NCI-H226 (cell line): Measurements from ENCODE around the gene IBA57.

Experiments
- DNase-seq: peaks from one replicate; pipeline ENCODE4 v3.0.0-alpha.2; 2015

Gene IBA57

DNA sequence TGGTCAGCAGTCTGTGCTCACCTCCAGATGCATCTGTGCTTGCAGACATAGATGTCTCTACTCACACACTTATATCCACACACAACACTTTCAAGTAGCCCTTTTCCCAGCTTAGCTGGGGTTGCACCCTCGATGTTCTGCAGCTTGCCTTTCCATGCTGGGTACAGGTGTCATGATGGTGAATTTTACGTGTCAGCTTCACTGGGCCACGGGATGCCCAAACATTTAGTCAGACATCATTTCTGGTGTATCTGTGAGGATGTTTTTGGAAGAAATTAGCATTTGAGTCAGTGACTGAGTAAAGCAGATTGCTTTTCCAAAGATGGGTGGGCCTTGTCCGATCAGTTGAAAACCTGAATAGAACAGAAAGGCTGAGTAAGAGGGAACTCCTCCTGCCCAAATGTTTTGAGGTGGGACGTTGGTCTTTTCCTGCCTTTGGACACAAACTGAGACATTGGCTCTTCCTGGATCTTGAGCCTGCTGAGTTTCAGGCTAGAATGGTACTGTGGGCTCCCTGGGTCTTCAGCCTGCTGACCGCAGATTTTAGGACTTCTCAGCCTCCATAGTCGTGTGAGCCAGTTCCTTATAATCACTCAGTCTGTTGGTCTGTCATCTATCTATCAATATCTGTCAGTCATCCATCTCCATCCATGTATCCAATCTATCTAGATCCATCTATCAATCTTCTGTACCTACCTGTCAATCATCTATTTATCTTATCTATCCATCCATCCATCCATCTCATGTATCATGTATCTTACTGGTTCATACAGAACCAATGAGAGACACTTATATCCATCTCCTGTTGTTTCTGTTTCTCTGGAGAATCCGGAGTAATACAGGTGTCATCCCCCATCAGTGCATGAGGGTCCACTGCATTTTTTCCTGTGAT, 29.6 kb downstream of the IBA57 start:
- DNase-seq, result no peak

DNA sequence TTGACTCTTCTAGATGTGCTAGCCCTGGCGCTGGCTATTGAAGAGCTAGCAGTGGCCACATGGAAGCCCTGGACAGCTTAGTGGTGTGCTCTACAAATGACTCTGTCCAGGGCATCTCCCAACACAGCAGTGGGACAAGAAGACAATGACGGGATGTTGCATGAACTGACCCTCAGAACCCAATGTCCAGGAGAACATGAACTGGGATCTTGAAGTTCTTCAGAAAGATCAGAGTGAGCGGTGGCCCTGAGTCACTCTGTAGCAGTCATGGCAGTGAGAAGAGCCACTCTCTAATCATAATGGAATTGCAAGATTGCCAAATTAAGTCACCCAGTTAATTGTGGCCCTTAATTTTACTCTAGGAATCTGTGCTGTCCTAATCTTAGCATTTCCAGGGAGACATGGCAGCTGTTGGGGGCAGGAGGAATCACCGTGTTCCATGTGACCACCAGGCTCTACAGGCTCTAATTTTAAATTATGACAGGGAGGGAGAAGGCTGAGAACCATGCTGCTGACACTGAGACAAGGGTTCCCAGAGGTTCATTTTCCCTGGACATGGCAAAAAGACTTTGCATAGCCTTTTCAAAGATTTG, 32.0 kb downstream of the IBA57 start:
- no peak for DNase-seq

DNA sequence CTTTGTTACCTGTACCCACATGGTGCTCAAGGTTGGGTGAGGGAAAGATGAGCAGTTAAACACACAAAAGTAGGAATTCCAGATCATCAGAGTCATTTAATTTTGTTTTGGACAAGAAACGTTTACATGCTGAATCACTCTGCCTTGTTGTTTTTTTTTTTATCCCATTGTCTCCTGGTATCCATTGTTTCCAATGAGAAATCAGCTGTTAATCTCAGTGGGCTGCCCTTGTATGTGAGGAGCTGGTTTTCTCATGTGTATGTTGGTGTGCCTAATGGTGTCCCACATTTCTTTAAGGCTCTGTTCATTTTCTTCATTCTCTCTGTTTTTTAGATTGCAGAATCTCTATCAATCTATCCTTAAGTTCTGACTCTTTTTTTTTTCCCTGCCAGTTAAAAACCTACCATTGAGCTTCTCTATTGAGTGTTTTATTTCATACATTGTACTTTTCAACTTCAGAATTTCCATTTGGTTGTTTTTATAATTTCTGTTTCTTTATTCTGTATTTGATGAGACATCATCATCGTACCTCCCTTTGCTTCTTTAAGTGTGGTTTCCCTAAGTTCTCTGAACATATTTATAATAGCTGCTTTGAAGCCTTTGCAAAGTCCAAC, 33.5 kb downstream of the IBA57 start:
- DNase-seq, result peak; percentile 9

DNA sequence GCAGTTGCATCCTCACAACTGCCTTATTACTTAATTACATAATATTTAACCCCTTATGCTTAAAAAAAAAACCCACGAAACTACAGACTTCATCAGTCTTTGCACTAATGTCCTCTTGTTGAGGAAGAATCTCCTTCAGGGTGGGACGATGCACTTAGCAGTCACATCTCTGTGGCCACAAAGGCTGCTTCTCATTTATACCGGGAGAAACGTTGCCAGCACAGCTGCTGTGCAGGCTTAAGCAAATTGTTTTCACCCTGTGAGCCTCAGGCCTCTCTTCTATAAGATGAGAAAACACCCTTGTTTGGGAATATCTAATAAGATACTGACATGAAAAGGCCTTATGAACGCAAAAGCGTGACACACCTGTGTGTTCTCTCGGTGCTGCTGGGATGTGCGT, 39.4 kb downstream of the IBA57 start:
- no peak for DNase-seq

DNA sequence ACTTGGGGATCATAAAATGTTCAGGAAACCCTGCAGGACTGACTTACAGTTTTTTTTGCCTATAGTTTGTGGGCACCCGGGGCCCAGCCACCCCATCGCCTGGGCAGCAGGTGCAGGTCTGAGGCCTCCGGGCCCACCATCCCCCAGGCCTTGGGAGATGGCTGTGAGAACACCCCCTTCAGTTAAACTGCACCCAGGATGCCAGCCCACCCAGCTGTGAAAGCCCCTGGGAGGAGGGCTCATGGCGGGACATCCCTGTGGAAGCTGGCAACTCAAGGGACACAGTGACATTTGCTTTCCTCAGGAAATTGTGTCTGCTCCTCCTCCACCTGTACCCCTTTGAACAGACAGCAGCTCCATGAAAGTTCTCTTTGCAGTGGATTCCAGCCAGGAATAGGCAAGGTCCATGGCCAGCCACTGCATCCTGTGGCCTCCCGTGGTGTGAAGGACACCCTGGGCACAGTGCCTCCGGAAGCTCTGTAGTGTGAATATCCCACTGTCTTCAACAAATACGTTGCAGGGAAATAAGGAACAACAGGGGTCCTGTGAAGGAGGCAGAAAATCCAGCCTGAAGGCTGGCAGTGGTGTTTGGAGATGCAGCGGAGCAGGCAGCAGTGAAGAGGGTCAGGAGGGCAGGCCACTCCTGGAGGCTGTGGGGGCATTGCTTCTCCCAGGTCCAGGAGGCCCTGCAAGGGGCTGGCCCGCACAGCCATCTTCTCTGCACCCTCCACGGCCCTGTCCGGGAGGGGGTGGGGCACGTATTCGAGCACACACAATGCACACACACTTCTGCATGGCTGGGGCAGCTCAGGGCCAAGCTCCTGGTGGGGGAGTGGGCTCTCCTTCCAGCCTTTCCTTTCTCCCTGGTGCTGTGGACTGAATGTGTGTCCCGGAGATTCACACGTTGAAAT, 40.2 kb downstream of the IBA57 start:
- no peak for DNase-seq

DNA sequence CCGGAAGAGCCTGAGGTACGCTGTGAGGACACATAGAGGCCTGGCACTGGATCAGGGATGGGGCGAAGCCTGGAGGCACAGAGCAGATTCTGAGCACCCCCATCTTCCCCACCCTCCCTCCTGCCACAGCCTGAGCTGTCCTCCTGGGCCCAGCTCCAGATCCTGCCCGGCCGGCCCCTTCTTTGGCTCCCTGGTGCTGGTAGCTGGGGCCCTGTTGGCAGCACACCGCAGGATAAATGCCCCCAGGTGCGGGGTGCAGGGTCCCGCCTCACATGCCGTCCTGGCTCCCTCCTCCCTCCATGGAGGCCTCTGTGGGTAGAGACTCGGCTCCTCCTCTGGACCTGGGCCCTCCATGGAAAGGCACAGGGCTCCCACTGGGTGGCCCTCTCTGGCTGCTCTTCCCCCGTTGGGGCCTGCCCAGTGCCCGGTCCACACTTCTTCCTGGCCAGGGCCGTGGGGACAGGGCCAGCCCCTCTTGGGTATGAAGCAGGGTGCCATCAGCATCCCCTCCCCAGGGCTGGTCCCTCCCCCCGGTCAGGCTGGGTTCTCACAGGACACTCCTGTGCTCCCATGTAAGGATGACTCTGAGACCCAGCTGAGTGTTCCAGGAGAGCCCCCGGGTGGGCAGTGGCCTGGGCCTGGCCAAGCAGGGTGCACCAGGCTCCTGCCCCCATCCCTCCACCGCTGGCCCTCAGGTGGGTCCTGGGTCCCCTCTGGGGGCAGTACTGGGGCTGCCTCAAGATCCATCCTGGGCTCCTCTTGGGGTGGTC, 41.2 kb downstream of the IBA57 start:
- no peak for DNase-seq

DNA sequence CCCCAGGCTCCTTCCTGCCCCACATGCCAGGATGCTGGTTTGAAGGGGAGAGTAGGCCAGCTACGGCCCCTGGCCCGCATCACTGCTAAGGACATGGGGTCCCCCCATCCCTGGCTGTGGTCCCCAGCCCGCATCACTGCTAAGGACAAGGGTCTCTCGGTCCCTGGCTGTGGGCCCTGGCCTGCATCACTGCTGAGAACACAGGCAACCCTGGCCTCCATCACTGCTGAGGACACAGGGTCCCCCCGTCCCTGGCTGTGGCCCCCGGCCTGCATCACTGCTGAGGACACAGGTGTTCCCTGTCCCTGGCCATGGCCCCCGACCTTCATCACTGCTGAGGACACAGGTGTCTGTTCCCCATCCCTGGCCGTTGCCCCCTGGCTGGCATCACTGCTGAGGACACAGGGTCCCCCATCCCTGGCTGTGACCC, 41.8 kb downstream of the IBA57 start:
- DNase-seq, result no peak

DNA sequence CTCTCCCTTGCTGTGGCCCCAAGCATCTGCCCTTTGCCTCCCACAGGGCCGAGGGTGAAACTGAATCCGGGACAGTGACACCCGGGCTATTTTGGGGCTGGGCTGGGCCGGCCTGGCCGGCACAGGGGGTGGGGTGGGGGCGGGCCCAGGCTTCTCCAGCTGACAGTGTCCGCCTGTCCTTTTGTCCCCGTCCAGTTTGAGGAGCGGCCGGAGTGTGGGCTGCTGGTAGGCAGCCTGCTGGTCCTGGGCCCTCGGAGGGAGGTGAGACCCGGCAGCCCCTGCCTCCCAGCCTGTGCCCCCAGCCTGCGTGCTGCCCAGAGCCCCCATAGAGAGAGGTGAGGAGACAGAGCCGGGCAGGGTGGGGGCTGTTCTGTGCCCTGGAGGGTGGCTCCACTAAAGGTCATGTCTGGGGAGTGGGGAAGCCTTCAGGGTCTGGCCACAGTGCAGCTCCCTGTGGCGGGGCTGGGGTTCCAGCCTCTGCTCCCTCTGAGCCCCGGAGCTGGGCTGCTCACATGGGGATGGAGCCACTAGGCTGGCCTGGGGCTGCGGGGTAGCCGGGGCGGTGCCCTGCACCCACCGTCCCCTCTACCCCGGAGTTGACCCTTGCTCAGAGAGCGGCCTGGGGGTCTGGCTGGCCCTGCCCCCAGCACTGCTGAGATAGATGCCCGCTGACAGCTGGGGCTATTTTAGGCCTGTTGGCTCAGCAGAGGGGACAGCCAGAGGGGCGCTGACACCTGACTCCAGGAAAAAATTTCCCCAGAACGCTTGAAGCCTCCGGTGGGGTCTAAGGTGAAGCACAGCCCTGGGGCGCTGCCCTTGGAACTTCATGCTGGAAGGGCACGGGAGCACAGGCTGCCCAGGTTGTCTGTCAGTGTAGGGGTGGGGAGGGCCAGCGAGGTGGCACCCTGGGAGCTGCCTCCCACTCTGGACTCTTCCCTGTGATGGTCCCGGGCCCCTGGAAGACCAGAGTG, 42.5 kb downstream of the IBA57 start, which contains the start of gene OBSCN:
Gene OBSCN (plus strand): TSS at position 194 of the 971 bp plus-strand sequence. CDS start 3,740 bp downstream, outside the sequence.
- no peak for DNase-seq

DNA sequence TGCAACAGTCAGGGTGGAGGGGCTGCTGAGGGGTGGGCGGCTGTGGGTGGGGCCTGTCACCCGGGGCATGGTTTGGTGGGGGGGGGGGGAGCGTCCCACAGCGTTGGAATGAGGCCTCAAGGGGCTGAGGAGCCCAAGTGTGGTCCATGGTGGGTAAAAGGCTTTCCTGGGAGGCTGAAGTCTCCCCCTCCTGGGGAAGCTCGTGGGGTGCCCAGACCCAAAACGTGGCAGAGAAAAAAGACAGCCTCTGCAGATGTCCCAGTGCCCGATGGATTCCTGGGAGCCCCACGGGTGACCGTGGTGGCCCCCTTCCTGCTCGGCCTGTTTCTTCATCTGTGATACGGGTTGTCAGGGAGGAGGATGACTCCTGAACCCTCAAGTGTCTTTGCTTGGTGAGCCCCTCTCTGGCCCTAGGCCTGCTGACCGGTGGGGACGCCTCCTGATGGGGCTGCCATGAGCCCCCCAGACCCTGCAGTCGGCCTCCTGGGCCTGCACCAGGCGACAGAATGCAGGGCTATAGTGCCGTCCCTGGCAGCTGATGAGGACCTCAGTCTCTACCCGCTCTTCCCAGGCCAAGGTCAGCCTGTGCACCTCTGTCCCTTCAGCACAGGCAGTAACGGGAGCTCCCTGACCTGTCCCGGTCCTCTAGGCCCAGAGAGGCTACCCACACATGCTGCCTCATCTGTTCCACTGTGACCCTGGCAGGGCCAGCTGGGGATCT, 43.4 kb downstream of the IBA57 start:
- DNase-seq, result no peak

DNA sequence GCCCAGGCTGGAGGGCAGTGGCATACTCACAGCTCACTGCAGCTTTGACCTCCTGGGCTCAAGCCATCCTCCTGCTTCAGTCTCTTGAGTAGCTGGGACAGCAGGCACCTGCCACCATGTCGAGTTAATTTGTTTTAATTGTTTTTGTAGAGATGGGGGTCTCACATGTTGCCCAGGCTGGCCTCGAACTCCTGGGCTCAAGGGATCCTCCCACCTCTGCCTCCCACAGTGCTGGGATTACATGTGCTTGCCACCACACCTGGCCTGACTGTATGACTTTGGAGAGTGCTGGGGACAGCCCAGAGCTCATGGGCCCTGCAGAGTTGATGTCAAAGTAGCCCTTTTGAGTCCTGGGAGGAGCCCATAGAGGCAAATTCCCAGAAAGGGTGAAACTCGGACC, 44.1 kb downstream of the IBA57 start:
- no peak for DNase-seq

DNA sequence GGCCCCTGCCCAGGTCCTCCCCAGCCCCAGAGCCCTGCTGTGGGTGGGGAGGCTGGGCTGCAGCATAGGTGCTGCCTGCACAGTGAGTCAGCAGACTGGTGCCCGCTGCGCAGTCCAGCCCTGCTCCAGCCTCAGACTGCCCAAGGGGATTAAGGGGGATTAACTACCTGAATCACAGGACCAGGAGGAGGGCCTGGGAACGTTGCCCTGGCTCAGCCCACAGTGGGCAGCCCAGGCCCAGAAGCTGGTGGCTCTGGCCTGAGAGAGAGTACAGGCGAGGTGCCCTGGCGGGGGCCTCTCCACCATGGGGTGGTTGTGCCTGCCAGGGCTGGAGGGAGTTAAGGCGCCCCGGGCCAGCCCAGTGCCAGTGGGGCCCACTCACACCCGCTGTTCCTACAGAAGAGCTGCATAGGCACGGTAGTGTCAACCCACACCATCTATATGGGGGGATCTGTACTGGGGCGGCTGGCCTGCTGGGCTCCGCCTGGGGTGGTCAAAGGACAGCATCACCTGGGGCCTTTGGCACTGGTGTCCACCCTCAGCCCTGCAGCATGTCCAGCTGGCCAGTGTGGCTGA, 44.6 kb downstream of the IBA57 start:
- DNase-seq, result peak; percentile 60

DNA sequence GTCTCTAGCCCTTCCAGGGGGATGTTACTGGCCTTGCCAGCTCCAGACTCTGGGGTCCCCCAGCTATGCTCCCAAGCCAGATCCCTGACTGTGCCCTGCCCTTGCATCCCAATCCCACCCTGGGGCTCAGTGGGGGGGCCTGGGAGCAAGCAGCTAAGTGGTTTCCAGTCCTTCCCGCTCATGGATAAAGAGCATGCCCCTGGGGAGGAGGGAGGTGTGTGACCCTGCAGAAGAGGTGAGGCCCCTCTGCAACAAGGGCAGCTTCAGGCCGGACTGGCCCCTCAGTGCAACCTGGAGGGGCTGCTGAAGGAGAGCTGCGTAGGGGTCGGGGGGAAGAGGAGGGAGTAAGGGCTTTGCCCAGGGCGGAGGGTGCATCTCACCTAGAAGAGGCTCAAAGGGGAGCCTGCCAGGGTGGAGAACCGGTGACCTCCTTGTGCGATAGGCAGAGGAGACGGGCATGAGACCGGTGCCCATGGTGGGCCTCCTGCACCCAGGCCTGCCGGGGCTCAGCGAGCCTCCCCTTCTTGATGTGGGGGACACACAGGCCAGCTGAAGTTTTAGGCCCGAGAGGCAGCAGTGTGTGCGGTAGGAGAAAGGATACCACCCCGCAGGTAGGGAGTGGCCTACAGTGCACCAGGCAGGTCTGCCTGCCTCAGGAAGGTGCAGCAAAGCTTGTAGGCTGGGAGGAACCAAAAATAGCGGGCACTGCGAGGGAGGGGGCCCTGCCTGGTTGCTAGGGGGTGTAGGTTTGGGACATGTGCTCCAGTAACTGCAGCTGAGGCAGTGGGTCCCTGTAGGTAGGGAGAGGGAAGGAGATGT, 45.3 kb downstream of the IBA57 start:
- DNase-seq, result no peak

DNA sequence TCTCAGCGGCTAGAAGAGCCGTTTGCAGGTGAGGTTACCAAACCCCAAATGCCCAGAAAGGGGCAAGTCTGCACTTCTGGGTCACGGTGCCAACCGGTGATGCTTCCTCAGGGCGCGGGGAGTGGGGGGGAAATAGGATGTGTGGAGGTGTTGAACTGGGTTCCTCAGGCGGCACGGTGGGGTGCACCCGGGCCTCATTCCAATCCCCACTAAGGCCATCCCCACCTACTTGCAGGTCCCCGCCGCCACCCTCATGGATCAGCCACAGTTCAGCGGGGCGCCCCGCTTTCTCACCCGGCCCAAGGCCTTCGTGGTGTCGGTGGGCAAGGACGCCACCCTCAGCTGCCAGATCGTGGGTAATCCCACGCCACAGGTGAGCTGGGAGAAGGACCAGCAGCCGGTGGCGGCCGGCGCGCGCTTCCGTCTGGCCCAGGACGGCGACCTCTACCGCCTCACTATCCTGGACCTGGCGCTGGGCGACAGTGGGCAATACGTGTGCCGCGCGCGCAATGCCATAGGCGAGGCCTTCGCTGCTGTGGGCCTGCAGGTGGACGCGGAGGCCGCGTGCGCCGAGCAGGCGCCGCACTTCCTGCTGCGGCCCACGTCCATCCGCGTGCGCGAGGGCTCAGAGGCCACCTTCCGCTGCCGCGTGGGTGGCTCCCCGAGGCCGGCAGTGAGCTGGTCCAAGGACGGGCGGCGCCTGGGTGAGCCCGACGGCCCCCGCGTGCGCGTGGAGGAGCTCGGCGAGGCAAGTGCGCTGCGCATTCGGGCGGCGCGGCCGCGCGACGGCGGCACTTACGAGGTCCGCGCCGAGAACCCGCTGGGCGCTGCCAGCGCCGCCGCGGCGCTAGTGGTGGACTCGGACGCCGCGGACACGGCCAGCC, 46.2 kb downstream of the IBA57 start:
- DNase-seq, result no peak

DNA sequence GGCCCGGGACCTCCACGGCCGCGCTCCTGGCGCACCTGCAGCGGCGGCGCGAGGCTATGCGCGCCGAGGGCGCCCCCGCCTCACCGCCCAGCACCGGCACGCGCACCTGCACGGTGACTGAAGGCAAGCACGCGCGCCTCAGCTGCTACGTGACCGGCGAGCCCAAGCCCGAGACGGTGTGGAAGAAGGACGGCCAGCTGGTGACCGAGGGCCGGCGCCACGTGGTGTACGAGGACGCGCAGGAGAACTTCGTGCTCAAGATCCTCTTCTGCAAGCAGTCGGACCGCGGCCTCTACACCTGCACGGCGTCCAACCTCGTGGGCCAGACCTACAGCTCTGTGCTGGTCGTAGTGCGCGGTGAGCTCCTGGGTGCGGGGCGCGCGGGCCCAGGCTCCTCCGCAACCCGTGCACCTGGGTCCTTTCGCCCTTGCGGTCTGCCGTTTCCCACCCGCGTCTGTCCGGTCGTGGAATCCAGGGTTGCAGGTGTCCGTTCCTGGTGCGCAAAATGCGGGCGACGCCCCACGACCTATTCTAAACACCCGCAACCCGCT, 46.9 kb downstream of the IBA57 start:
- no peak for DNase-seq

DNA sequence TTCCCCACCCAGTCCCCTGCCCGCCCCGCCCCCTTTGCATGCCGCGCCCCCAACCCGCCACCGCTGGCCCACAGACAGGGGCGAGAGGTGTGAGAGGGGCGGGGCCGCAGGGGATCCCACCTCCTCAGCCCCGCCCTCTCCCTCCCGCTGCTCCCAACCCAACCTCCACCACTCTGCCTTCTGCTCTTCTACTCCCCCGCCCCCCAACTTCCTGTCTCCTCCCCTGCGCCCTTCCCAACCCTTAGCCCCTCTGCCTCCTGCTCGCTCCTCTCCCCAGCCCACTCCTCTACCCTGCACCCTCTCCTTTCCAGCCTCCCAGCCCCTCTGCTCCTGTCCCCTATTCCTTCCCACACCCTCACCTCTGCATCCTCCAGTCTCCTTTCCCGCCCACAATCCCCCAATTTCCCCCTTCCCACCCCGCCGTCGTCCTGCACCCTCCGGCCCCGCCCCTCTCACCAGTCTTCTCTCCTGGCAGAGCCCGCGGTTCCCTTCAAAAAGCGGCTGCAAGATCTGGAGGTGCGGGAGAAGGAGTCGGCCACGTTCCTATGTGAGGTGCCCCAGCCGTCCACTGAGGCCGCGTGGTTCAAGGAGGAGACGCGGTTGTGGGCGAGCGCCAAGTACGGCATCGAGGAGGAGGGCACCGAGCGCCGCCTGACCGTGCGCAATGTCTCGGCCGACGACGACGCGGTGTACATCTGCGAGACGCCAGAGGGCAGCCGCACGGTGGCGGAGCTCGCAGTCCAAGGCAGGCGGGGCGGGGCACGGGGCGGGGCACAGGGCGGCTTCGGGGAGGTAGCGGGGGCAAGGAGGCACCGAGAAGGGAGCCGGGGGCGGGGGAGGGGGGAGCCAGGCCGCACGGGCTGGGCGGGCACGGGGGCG, 47.6 kb downstream of the IBA57 start:
- peak; percentile 67 for DNase-seq
